Endothelial cell (in vitro differentiated cells): Measurements from ENCODE around the gene DENND10. TPM values are rescaled to one million over a fixed set of nuclear protein-coding genes. Genes with fewer than 3 reads are reported as not detected.

Source experiments
- DNase-seq: peaks from one replicate; pipeline ENCODE4 v3.0.0; 2021; ENCODE audit warnings: low spot score
- H3K27ac Mint-ChIP-seq: one replicate; pipeline ENCODE4 v1.8.0; 2021; ENCODE audit warnings: mixed read lengths, inconsistent platforms; ENCODE audit not compliant: unreplicated experiment
- H3K27me3 Mint-ChIP-seq: one replicate; pipeline ENCODE4 v1.8.0; 2021; ENCODE audit warnings: mild to moderate bottlenecking, moderate library complexity, mixed read lengths, inconsistent platforms; ENCODE audit not compliant: unreplicated experiment
- H3K36me3 Mint-ChIP-seq: one replicate; pipeline ENCODE4 v1.8.0; 2021; ENCODE audit warnings: mild to moderate bottlenecking, low read depth, mixed read lengths, inconsistent platforms; ENCODE audit not compliant: unreplicated experiment
- H3K4me1 Mint-ChIP-seq: one replicate; pipeline ENCODE4 v1.8.0; 2021; ENCODE audit warnings: mild to moderate bottlenecking, mixed read lengths, inconsistent platforms; ENCODE audit not compliant: unreplicated experiment
- H3K4me3 Mint-ChIP-seq: one replicate; pipeline ENCODE4 v1.8.0; 2021; ENCODE audit warnings: mild to moderate bottlenecking, mixed read lengths, inconsistent platforms; ENCODE audit not compliant: unreplicated experiment
- H3K9me3 Mint-ChIP-seq: one replicate; pipeline ENCODE4 v1.8.0; 2021; ENCODE audit warnings: mixed read lengths, inconsistent platforms; ENCODE audit not compliant: unreplicated experiment
- total RNA-seq: library from RNA; stranded (reverse); fragmentation: NEBNext Ultra II Directional; extraction: Animal tissue kit (Norgen Biotek cat#: 25700); gene quantifications from one replicate; pipeline ENCODE4 v1.2.1, GENCODE V29; 2021; ENCODE audit not compliant: unreplicated experiment
- TF ChIP-seq, protein P1 (sequence below): fragments of 200-600 bp; sonication (generic); IDR thresholded peaks from one replicate; pipeline ENCODE4 v1.5.0; 2021; ENCODE audit warnings: antibody characterized with exemption; ENCODE audit not compliant: unreplicated experiment

The DENND10 gene
- total RNA-seq, 1 donor from 2014 or later, result 40.6 TPM

DNA sequence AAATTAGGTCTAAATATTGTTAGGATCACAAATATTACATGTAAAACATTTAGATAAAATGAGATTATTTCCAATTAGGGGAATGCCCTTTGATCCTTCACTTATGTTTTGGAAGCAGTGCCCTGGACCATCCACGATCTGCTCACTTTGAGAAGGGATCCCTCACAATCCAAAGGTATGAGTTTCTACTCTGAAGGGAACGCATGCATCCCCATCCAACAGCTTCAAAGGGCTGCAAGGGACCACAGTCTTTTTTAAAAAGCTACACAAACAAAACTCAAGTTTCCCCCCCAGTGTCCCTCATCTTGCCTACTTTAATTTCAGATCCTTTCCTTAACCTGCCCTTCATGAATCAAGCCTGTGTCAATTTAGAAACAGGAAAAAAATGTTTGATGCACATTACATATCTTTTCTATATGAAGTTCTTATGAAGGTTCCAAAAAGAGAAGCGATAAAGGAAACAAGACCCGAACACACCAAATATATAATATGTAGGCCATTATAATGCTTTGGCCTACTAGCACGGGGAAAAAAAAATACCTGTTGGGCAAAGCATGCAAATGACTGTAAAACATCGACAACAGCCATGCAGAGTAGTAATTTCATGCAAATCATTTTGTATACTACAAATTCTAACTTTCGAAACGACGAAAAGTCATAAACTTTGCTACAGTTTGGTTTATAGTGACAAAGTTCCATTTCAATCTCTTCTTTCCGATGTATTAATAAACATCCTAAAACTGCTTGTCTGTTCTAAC lies 25.3 kb upstream of the DENND10 start:
- peaks cover 9% of the 10 kb centered on the region for H3K27me3 Mint-ChIP-seq
- no peak for DNase-seq
- H3K27ac Mint-ChIP-seq, result peak overlapping the region; percentile 32
- peaks cover 19% of the 10 kb centered on the region for H3K4me1 Mint-ChIP-seq
- H3K9me3 Mint-ChIP-seq, result no peaks in the 10 kb centered on the region
- TF ChIP-seq, protein P1, sequence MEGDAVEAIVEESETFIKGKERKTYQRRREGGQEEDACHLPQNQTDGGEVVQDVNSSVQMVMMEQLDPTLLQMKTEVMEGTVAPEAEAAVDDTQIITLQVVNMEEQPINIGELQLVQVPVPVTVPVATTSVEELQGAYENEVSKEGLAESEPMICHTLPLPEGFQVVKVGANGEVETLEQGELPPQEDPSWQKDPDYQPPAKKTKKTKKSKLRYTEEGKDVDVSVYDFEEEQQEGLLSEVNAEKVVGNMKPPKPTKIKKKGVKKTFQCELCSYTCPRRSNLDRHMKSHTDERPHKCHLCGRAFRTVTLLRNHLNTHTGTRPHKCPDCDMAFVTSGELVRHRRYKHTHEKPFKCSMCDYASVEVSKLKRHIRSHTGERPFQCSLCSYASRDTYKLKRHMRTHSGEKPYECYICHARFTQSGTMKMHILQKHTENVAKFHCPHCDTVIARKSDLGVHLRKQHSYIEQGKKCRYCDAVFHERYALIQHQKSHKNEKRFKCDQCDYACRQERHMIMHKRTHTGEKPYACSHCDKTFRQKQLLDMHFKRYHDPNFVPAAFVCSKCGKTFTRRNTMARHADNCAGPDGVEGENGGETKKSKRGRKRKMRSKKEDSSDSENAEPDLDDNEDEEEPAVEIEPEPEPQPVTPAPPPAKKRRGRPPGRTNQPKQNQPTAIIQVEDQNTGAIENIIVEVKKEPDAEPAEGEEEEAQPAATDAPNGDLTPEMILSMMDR, result no peak
- peaks cover 9% of the 10 kb centered on the region for H3K36me3 Mint-ChIP-seq
- H3K4me3 Mint-ChIP-seq, result peak overlapping the region; percentile 100

DNA sequence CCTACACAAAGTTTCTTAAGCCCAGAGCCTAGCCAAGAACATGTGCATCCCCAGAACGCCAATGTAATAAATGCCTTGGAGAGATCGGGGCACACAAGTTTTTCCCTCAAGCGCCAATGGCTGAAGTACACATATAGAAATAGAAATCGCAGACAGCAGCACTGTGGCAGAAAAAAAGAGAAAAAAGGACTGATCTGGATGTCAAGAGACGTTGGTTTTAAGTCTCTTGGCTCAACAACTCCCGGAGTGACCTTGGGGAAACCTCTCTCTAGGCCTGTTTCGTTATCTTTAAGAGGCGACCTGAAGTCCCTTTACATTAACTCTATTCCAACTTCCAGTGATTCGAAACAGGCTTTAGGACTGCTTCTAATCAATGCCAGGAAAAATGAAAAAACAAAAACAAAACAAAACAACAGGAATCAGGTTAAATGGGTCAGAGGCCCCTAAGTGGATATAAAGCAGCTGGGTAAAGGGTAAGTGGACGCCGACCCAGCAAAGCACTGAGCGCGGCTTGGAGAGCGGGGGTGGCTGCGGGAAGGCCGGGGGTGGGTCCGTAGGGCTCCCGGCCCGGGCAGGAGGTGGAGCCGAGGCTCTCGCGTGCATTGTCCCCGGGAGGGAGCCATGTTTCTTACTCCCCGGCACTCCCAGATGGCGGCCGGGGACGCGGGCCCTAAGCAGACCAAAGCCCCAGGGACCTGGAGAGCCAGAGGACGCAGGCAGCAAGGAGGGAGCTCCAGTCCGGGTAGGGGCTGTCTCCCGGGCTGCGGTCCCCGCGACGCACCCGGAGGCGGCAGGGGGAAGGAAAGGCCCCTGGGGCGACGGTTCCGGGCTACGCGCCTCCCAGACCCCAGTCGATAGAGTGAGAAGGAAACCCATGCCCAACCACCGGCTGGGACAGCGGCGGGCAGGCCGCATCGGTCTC lies 24.1 kb upstream of the DENND10 start:
- TF ChIP-seq, protein P1, result no peak
- peak; percentile 76 for DNase-seq
- Mint-ChIP-seq H3K27me3 (peaks cover 9% of the 10 kb centered on the region), H3K4me1 (peaks cover 19% of the 10 kb centered on the region), H3K9me3 (no peaks in the 10 kb centered on the region), H3K27ac (peak overlapping the region; percentile 99), H3K36me3 (peaks cover 9% of the 10 kb centered on the region), H3K4me3 (peak overlapping the region; percentile 100)

DNA sequence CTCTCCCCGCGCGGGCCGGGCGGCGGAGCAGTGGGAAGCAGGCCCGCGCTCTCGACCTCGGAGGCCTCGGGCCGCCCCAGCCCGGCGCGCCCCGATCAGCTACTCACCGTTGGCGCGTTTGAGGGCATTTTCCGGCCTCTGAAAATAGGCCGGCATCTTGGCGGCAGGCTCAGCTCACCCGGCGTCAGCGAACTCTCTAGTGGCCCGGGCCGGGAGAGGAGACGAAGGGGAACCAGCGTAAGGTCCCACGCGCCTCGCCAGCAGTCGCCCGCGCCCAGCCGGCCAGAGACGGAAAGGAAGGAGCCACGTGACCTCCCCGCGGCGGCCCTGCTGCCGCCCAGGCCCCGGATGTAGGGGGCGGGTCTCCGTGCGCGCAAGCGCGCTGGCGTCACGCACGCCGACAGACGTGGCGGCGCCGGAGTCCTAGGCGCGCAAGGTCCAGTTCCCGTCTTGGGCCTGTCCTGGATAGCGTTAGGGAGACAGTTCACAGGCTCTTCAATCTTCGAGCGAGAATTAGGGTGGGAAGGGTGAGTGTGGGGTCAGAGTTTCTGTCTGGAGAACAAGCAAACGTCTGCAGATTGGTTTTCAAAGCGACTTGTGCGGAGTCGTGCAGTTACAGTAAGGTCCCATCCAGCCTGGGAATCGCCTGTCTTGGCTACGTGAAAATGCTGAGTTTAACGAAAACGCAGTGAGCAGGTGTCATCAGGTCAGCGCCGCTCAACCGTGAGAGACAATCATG lies 23.2 kb upstream of the DENND10 start, which contains the start of gene EIF3A:
EIF3A (minus strand) TSS at position 297 of the 739 bp plus-strand sequence; CDS start at position 156, 141 bp downstream.
- H3K4me3 Mint-ChIP-seq, result peak within 1 kb of the TSS; percentile 100
- H3K27ac Mint-ChIP-seq, result peak within 1 kb of the TSS; percentile 99
- TF ChIP-seq, protein P1, result no peak
- DNase-seq, result peak; percentile 92
- H3K9me3 Mint-ChIP-seq, result no peaks in the 10 kb centered on the region
- H3K4me1 Mint-ChIP-seq, result peaks cover 19% of the 10 kb centered on the region
- H3K36me3 Mint-ChIP-seq, result peaks cover 9% of the 10 kb centered on the region
- H3K27me3 Mint-ChIP-seq, result peaks cover 9% of the 10 kb centered on the region

DNA sequence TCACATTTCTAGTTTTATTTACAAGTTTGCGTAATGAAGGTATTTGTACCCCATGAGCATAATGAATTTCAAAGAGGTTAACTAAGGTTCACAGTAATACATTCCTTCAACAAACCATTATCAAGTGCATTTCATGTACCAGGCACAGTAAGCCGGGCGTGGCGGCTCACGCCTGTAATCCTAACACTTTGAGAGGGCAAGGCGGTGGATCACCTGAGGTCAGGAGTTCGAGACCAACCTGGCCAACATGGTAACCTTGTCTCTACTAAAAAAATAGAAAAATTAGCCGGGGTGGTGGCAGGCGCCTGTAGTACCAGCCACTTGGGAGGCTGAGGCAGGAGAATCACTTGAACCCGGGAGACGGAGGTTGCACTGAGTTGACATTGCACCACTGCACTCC lies 19.0 kb upstream of the DENND10 start:
- Mint-ChIP-seq H3K27me3 (peaks cover 5% of the 10 kb centered on the region), H3K4me1 (peaks cover 15% of the 10 kb centered on the region), H3K36me3 (peaks cover under 1% of the 10 kb centered on the region), H3K27ac (no peak overlapping the region), H3K9me3 (no peaks in the 10 kb centered on the region), H3K4me3 (no peak overlapping the region)
- TF ChIP-seq, protein P1, result no peak
- no peak for DNase-seq
